Ramos (cell line): ENCODE measurements around the gene RNF31.

Experiments used
- in situ Hi-C: fragments of 300-500 bp; cut with MboI; formaldehyde crosslinking; loops from one replicate; pipeline ENCODE4 v1.14.3; 2022; ENCODE audit warnings: low sequenced_read_pairs; ENCODE audit not compliant: unreplicated experiment

Gene RNF31

GRCh38 chr14:24136684-24137528 is 10.4 kb upstream of the RNF31 start:
- in situ Hi-C loops = no loop called here

GRCh38 chr14:24137529-24138395 is 9.5 kb upstream of the RNF31 start:
- in situ Hi-C loops = no loop called here

- in situ Hi-C loops = no loop called here
Measured at GRCh38 chr14:24138396-24139271, 8.7 kb upstream of the RNF31 start.

- in situ Hi-C loops = no loop called here
Measured at GRCh38 chr14:24139272-24139934, 7.9 kb upstream of the RNF31 start.

- in situ Hi-C loops = no loop called here
Measured at GRCh38 chr14:24141097-24141880, 6.0 kb upstream of the RNF31 start, which contains the start of gene EMC9. EMC9 (minus strand) TSS chr14:24141591; CDS start chr14:24141304, 287 bp downstream.

GRCh38 chr14:24143511-24143910 is 3.8 kb upstream of the RNF31 start:
- in situ Hi-C loops = no loop called here

- in situ Hi-C loops = no loop called here
Measured at GRCh38 chr14:24144451-24144850, 2.8 kb upstream of the RNF31 start.

- in situ Hi-C loops = no loop called here
Measured at GRCh38 chr14:24145219-24145618, 2.1 kb upstream of the RNF31 start.

GRCh38 chr14:24145690-24146452 is 1.4 kb upstream of the RNF31 start:
- in situ Hi-C loops = no loop called here

GRCh38 chr14:24146453-24146977 is 783 bp upstream of the RNF31 start, which contains the start of gene PSME2:
PSME2 (minus strand) TSS chr14:24146610; CDS start chr14:24146581, 29 bp downstream.
- in situ Hi-C loops = no loop called here

GRCh38 chr14:24147761-24148428 is 597 bp downstream of the RNF31 start:
- in situ Hi-C loops = no loop called here

- in situ Hi-C loops = no loop called here
Measured at GRCh38 chr14:24149302-24149969, 2.1 kb downstream of the RNF31 start.

- in situ Hi-C loops = loop anchor here (25.0 kb wide), 1 partner anchor 838 kb away; the partner anchor contains the start of genes BCL2L2, PABPN1 and PPP1R3E
Measured at GRCh38 chr14:24150061-24150460, 2.8 kb downstream of the RNF31 start.

GRCh38 chr14:24150567-24150966 is 3.3 kb downstream of the RNF31 start:
- in situ Hi-C loops = loop anchor here (25.0 kb wide), 1 partner anchor 838 kb away; the partner anchor contains the start of genes BCL2L2, PABPN1 and PPP1R3E

- in situ Hi-C loops = loop anchor here (25.0 kb wide), 1 partner anchor 839 kb away; the partner anchor contains the start of genes BCL2L2, PABPN1 and PPP1R3E
Measured at GRCh38 chr14:24150993-24151392, 3.7 kb downstream of the RNF31 start.

GRCh38 chr14:24151404-24152080 is 4.2 kb downstream of the RNF31 start:
- in situ Hi-C loops = loop anchor here (25.0 kb wide), 1 partner anchor 839 kb away; the partner anchor contains the start of genes BCL2L2, PABPN1 and PPP1R3E
